ENCODE data around the gene SLC6A2. TPM values are rescaled to one million over a fixed set of nuclear protein-coding genes. Genes with fewer than 3 reads are reported as not detected.
"Not testable (repeated sequence)": the region's sequence is repeated elsewhere in the genome, so short reads cannot be mapped to it uniquely, and the experiment has no call there.

Gene SLC6A2
- total RNA-seq (not detected), polyA plus RNA-seq (not detected)

DNA sequence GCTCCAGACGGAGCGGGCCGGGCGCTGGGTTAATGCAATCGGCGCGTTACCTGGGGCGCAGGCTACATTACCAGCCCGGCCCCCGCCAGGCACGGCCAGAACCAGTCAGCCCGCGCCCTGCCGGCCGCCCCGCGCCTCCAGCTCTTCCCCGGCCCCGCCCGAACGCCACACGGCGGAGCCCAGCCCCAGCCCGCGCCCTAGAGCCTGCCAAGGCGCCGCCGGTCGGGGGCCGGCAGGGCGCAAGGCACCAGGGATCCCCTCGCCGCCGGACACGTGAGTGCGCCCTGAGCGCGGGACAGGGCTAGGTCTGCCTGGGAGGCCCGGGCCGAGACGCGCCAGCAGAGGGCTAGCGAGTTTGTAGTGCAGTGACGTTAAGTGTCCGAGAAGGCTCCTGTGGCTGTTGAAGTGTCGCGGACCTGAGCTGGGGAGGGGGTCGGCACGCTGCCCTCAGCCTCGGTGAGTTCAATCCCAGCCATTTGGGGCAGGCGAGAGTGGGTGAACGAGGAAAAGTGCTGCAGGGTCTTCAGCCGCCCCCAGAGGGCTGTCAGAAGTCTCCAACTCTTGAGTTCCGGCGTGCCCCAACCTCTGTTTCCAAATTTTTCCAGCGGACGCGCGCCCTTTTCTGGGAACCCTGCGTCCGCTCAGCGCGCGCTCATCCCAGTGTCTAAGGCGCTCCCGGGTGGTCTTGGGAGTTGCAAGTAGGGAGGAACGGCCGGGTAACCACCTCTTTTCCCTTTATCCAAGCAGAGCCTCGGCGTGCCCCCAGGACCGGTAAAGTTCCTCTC, at the start of gene SLC6A2:
TSS of gene SLC6A2 (plus strand) at position 92 of the 785 bp plus-strand sequence. CDS start 707 bp downstream, outside the sequence.
- H3K4me3 ChIP-seq (ENCODE audit: low read length in 2 of 2) = no peak within 1 kb of the TSS
- H3K27ac Mint-ChIP-seq = no peak within 1 kb of the TSS
- no peak within 1 kb of the TSS for H3K4me3 Mint-ChIP-seq
- H3K36me3 Mint-ChIP-seq = no peaks in the 10 kb centered on the region
- H3K36me3 ChIP-seq (ENCODE audit: insufficient read depth, low read length) = no peaks in the 10 kb centered on the region
- H3K27me3 Mint-ChIP-seq = peaks cover 5 to 14% of the 10 kb centered on the region in 2 donors
- POLR2A ChIA-PET (ENCODE audit: partially characterized antibody) = no interaction called here
- intact Hi-C loops (cut with micrococcal nuclease) = no loop called here
- CTCF ChIA-PET (ENCODE audit: partially characterized antibody) = no interaction called here
- H3K27me3 ChIP-seq (ENCODE audit: insufficient read depth, low read length) = peaks cover 6% of the 10 kb centered on the region
- H3K4me1 ChIP-seq (ENCODE audit: insufficient read depth, low read length) = no peaks in the 10 kb centered on the region
- DNase-seq = no peak
- H3K9me3 ChIP-seq (ENCODE audit: control insufficient read depth in 1 of 2, low read length in 2 of 2) = no peaks in the 10 kb centered on the region
- peaks cover 0 to 2% (median 0%) of the 10 kb centered on the region in 8 donors for H3K9me3 Mint-ChIP-seq
- no peak within 1 kb of the TSS for H3K27ac ChIP-seq (ENCODE audit: low read depth, low read length)
- H3K4me1 Mint-ChIP-seq = no peaks in the 10 kb centered on the region

DNA sequence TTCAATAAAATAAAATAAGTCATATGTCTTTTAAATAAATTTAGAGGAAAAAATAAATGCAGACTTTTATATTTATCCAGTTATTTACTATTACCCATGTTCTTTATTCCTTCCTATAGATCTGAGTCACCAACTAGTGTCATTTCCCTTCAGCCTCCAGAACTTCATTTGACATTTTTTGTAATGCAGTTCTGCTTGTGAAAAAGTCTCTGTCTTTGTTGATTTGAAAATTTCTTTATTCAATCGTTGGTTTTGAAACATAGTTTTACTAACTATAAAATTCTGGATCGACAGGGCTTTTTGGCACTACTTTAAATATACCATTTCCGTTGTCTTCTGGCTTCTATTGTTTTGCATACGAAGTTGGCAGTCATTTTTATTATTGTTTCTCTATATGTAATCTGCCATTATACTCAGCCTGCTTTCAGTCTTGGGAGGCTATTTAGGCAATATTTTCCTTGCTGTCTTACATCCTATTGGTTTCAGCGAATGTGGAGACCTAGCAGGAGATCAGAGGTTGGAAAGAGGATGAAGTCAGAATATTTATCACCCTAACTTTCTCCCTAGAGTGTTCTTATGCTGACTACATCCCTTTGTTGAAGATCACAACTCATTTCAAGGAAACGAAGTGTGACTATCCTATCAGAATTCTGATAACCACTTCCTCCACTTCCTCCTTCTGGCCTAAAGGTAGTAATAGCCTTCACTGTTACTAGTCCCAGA, 42.0 kb upstream of the SLC6A2 start:
- Mint-ChIP-seq H3K36me3 (no peaks in the 10 kb centered on the region), H3K9me3 (peaks cover 0 to 9% (median 3%) of the 10 kb centered on the region in 8 donors), H3K4me1 (peaks cover 0 to 4% (median 0%) of the 10 kb centered on the region in 4 donors), H3K27me3 (peaks cover 9 to 21% of the 10 kb centered on the region in 2 donors), H3K4me3 (no peak overlapping the region), H3K27ac (no peak overlapping the region)
- no peak for DNase-seq
- peaks cover 4% of the 10 kb centered on the region for H3K27me3 ChIP-seq (ENCODE audit: insufficient read depth, low read length)
- intact Hi-C loops (cut with micrococcal nuclease) = no loop called here
- no peaks in the 10 kb centered on the region for H3K36me3 ChIP-seq (ENCODE audit: insufficient read depth, low read length)
- POLR2A ChIA-PET (ENCODE audit: partially characterized antibody) = no interaction called here
- H3K27ac ChIP-seq (ENCODE audit: low read depth, low read length) = no peak overlapping the region
- H3K4me1 ChIP-seq (ENCODE audit: insufficient read depth, low read length) = no peaks in the 10 kb centered on the region
- CTCF ChIA-PET (ENCODE audit: partially characterized antibody) = no interaction called here
- no peaks in the 10 kb centered on the region for H3K9me3 ChIP-seq (ENCODE audit: control insufficient read depth in 1 of 2, low read length in 2 of 2)
- no peak overlapping the region for H3K4me3 ChIP-seq (ENCODE audit: low read length in 2 of 2)

DNA sequence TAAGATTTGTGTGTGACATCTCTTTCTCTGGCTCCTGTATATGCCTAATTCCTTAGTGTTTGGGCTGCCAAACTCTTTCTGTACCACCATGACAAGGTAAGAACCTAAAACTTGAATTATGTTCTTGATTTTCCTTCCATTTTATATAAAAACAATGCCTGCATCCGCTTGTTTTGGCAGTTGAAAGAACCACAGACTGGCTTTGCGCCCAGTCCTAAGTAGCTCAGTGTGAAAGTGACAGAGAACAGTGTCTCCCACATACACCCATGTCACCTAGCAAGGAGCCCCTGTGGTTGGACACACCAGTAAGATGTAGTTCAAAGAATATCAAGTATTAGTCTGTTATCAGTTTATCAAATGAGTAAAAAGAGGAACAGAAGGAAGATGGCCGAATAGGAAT, 40.7 kb upstream of the SLC6A2 start:
- Mint-ChIP-seq H3K4me1 (peaks cover 0 to 4% (median 0%) of the 10 kb centered on the region in 4 donors), H3K36me3 (no peaks in the 10 kb centered on the region), H3K27me3 (peaks cover 9 to 21% of the 10 kb centered on the region in 2 donors), H3K9me3 (peaks cover 0 to 9% (median 3%) of the 10 kb centered on the region in 8 donors), H3K4me3 (no peak overlapping the region), H3K27ac (no peak overlapping the region)
- no peak overlapping the region for H3K4me3 ChIP-seq (ENCODE audit: low read length in 2 of 2)
- ChIA-PET CTCF (ENCODE audit: partially characterized antibody) (no interaction called here), POLR2A (ENCODE audit: partially characterized antibody) (no interaction called here)
- no peaks in the 10 kb centered on the region for H3K9me3 ChIP-seq (ENCODE audit: control insufficient read depth in 1 of 2, low read length in 2 of 2)
- no peak overlapping the region for H3K27ac ChIP-seq (ENCODE audit: low read depth, low read length)
- no peaks in the 10 kb centered on the region for H3K36me3 ChIP-seq (ENCODE audit: insufficient read depth, low read length)
- peaks cover 4% of the 10 kb centered on the region for H3K27me3 ChIP-seq (ENCODE audit: insufficient read depth, low read length)
- no peaks in the 10 kb centered on the region for H3K4me1 ChIP-seq (ENCODE audit: insufficient read depth, low read length)
- intact Hi-C loops (cut with micrococcal nuclease) = no loop called here
- DNase-seq = no peak

GRCh38 chr16:55615670-55616069, 40.1 kb upstream of the SLC6A2 start:
- H3K4me3 ChIP-seq (ENCODE audit: low read length in 2 of 2); H3K4me1 ChIP-seq (ENCODE audit: insufficient read depth, low read length); H3K36me3 Mint-ChIP-seq; H3K4me1 Mint-ChIP-seq; H3K27ac ChIP-seq (ENCODE audit: low read depth, low read length); CTCF ChIA-PET (ENCODE audit: partially characterized antibody); H3K27me3 ChIP-seq (ENCODE audit: insufficient read depth, low read length); H3K27ac Mint-ChIP-seq; POLR2A ChIA-PET (ENCODE audit: partially characterized antibody); DNase-seq; H3K4me3 Mint-ChIP-seq; H3K9me3 ChIP-seq (ENCODE audit: control insufficient read depth in 1 of 2, low read length in 2 of 2); H3K36me3 ChIP-seq (ENCODE audit: insufficient read depth, low read length); H3K9me3 Mint-ChIP-seq; intact Hi-C loops (cut with micrococcal nuclease): not testable (repeated sequence)
- H3K27me3 Mint-ChIP-seq = peaks cover 7 to 20% of the 10 kb centered on the region in 2 donors

DNA sequence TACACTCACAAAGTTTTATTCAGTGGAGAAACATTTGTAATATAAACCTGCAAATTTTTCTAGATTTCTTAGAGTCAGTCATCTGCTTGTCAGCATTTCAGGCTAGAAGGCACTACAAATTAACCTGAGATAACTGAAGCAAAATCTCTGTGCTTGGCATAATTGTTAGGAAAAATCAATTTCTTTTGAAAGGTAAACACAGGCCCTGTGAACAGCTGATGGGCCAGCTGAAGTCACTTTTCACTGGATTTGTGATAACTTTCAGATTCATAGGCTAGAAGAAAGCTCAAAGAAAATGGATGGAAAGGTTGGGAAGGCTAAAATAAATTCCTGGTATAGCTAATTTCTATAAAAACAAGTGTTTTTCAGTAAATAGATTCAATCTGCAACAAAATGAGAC, 34.0 kb upstream of the SLC6A2 start:
- Histone ChIP-seq H3K36me3 (ENCODE audit: insufficient read depth, low read length) (no peaks in the 10 kb centered on the region), H3K27ac (ENCODE audit: low read depth, low read length) (no peak overlapping the region), H3K4me3 (ENCODE audit: low read length in 2 of 2) (no peak overlapping the region), H3K27me3 (ENCODE audit: insufficient read depth, low read length) (no peaks in the 10 kb centered on the region), H3K9me3 (ENCODE audit: control insufficient read depth in 1 of 2, low read length in 2 of 2) (no peaks in the 10 kb centered on the region), H3K4me1 (ENCODE audit: insufficient read depth, low read length) (no peaks in the 10 kb centered on the region)
- intact Hi-C loops (cut with micrococcal nuclease) = no loop called here
- Mint-ChIP-seq H3K4me1 (peaks cover 0 to 2% (median 0%) of the 10 kb centered on the region in 4 donors), H3K27ac (no peak overlapping the region), H3K36me3 (no peaks in the 10 kb centered on the region), H3K9me3 (peaks cover 0 to 2% (median 0%) of the 10 kb centered on the region in 8 donors), H3K4me3 (no peak overlapping the region), H3K27me3 (peaks cover 2% of the 10 kb centered on the region in 2 donors)
- POLR2A ChIA-PET (ENCODE audit: partially characterized antibody) = no interaction called here
- DNase-seq = no peak
- CTCF ChIA-PET (ENCODE audit: partially characterized antibody) = no interaction called here

GRCh38 chr16:55622272-55622671, 33.5 kb upstream of the SLC6A2 start:
- H3K9me3 Mint-ChIP-seq = no peaks in the 10 kb centered on the region
- Histone ChIP-seq H3K27me3 (ENCODE audit: insufficient read depth, low read length) (no peaks in the 10 kb centered on the region), H3K4me3 (ENCODE audit: low read length in 2 of 2) (no peak overlapping the region), H3K27ac (ENCODE audit: low read depth, low read length) (no peak overlapping the region), H3K4me1 (ENCODE audit: insufficient read depth, low read length) (no peaks in the 10 kb centered on the region), H3K9me3 (ENCODE audit: control insufficient read depth in 1 of 2, low read length in 2 of 2) (no peaks in the 10 kb centered on the region), H3K36me3 (ENCODE audit: insufficient read depth, low read length) (no peaks in the 10 kb centered on the region)
- H3K4me1 Mint-ChIP-seq = peaks cover 0 to 2% (median 0%) of the 10 kb centered on the region in 4 donors
- ChIA-PET CTCF (ENCODE audit: partially characterized antibody) (no interaction called here), POLR2A (ENCODE audit: partially characterized antibody) (no interaction called here)
- intact Hi-C loops (cut with micrococcal nuclease) = no loop called here
- H3K36me3 Mint-ChIP-seq = no peaks in the 10 kb centered on the region
- H3K27ac Mint-ChIP-seq = no peak overlapping the region
- no peak for DNase-seq
- no peak overlapping the region for H3K4me3 Mint-ChIP-seq
- H3K27me3 Mint-ChIP-seq = peaks cover 2 to 4% of the 10 kb centered on the region in 2 donors

DNA sequence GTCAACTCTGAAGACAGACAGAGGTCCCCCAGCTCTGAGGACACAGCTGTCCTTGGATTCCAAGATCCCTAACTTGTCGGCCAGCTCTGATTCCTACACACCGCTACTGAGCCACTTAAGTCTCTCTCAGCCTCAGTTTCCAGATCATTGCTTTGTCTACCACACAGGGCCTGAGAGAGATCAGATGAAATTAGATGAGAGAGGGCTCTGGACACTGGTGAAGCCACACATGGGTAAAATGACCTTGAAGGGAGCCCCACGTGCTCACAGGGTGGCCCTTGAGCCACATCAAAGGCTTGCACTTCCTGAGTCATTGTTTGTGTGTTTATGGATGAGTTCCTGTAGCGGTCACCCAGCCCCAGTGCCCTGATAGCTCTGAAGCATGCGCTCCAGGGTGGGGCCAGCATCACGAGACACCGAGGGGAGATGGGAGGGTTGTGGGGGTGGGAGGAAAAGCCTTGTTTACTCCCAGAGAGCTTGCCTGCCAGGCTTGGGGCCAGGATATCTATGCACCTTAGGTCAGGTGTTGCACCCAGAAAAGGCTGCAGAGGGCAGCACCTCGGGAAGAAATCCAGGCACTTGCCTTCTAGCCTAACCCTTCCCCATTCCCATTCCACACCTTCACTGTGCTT, 32.7 kb upstream of the SLC6A2 start:
- POLR2A ChIA-PET (ENCODE audit: partially characterized antibody) = no interaction called here
- CTCF ChIA-PET (ENCODE audit: partially characterized antibody) = no interaction called here
- no peaks in the 10 kb centered on the region for H3K36me3 ChIP-seq (ENCODE audit: insufficient read depth, low read length)
- no peaks in the 10 kb centered on the region for H3K9me3 Mint-ChIP-seq
- H3K27me3 ChIP-seq (ENCODE audit: insufficient read depth, low read length) = no peaks in the 10 kb centered on the region
- intact Hi-C loops (cut with micrococcal nuclease) = no loop called here
- no peak for DNase-seq
- H3K27ac Mint-ChIP-seq = no peak overlapping the region
- no peaks in the 10 kb centered on the region for H3K9me3 ChIP-seq (ENCODE audit: control insufficient read depth in 1 of 2, low read length in 2 of 2)
- H3K36me3 Mint-ChIP-seq = no peaks in the 10 kb centered on the region
- no peaks in the 10 kb centered on the region for H3K4me1 ChIP-seq (ENCODE audit: insufficient read depth, low read length)
- H3K27ac ChIP-seq (ENCODE audit: low read depth, low read length) = no peak overlapping the region
- H3K27me3 Mint-ChIP-seq = peaks cover 2 to 4% of the 10 kb centered on the region in 2 donors
- H3K4me3 Mint-ChIP-seq = no peak overlapping the region
- H3K4me1 Mint-ChIP-seq = peaks cover 0 to 2% (median 0%) of the 10 kb centered on the region in 4 donors
- no peak overlapping the region for H3K4me3 ChIP-seq (ENCODE audit: low read length in 2 of 2)

All from CD4-positive, alpha-beta memory T cell (primary cell).